GM12864 (cell line): ENCODE data around the gene RPL7A.
"Not testable (repeated sequence)": the region's sequence is repeated elsewhere in the genome, so short reads cannot be mapped to it uniquely, and the experiment has no call there.

ENCODE experiments used
- DNase-seq: peaks from one replicate; pipeline ENCODE4 v3.0.0-alpha.2; 2011; ENCODE audit warnings: low read depth
- H3K4me3 ChIP-seq: 2 replicates; pipeline ENCODE4 v1.5.1; 2011; ENCODE audit warnings: mild to moderate bottlenecking, low read depth, low read length, control low read depth
- CTCF ChIP-seq: IDR thresholded peaks from 2 replicates; pipeline ENCODE4 v1.5.1; 2011; ENCODE audit warnings: low read depth, mild to moderate bottlenecking, moderate library complexity, low read length, control low read depth, inconsistent platforms; ENCODE audit errors: missing control alignments

Gene RPL7A

GRCh38 chr9:133321411-133321935, 26.5 kb upstream of the RPL7A start:
- no peak for TF ChIP-seq CTCF
- H3K4me3 ChIP-seq: no peak overlapping the region
- no peak for DNase-seq

- no peak for DNase-seq
- no peak for TF ChIP-seq CTCF
- no peak overlapping the region for H3K4me3 ChIP-seq
These were observed 25.3 kb upstream of the RPL7A start for GRCh38 chr9:133322701-133323100.

- no peak for TF ChIP-seq CTCF
- no peak for DNase-seq
- no peak overlapping the region for H3K4me3 ChIP-seq
These were observed 24.8 kb upstream of the RPL7A start for GRCh38 chr9:133323211-133323610.

GRCh38 chr9:133323991-133324703, 23.9 kb upstream of the RPL7A start:
- H3K4me3 ChIP-seq: no peak overlapping the region
- no peak for TF ChIP-seq CTCF
- no peak for DNase-seq

- not testable (repeated sequence) for DNase-seq
These were observed 21.0 kb upstream of the RPL7A start for GRCh38 chr9:133327021-133327420.

GRCh38 chr9:133327834-133328484, 20.1 kb upstream of the RPL7A start:
- no peak for DNase-seq
- TF ChIP-seq CTCF: no peak

More at GRCh38 chr9:133327021-133327420, 21.0 kb upstream of the RPL7A start:
- H3K4me3 ChIP-seq: not testable (repeated sequence)

GRCh38 chr9:133329306-133330156, 18.5 kb upstream of the RPL7A start:
- peak; percentile 57 for TF ChIP-seq CTCF
- H3K4me3 ChIP-seq, DNase-seq: not testable (repeated sequence)

More at GRCh38 chr9:133327834-133328484, 20.1 kb upstream of the RPL7A start:
- no peak overlapping the region for H3K4me3 ChIP-seq
